Epidermal melanocyte (primary cell): ENCODE data around the gene TEX36.
"Not testable (repeated sequence)": the region's sequence is repeated elsewhere in the genome, so short reads cannot be mapped to it uniquely, and the experiment has no call there.

Experiments used
- DNase-seq: peaks from one replicate; pipeline ENCODE4 v3.0.0; 2011; ENCODE audit warnings: low spot score; ENCODE audit not compliant: insufficient read length

TEX36 gene

DNA sequence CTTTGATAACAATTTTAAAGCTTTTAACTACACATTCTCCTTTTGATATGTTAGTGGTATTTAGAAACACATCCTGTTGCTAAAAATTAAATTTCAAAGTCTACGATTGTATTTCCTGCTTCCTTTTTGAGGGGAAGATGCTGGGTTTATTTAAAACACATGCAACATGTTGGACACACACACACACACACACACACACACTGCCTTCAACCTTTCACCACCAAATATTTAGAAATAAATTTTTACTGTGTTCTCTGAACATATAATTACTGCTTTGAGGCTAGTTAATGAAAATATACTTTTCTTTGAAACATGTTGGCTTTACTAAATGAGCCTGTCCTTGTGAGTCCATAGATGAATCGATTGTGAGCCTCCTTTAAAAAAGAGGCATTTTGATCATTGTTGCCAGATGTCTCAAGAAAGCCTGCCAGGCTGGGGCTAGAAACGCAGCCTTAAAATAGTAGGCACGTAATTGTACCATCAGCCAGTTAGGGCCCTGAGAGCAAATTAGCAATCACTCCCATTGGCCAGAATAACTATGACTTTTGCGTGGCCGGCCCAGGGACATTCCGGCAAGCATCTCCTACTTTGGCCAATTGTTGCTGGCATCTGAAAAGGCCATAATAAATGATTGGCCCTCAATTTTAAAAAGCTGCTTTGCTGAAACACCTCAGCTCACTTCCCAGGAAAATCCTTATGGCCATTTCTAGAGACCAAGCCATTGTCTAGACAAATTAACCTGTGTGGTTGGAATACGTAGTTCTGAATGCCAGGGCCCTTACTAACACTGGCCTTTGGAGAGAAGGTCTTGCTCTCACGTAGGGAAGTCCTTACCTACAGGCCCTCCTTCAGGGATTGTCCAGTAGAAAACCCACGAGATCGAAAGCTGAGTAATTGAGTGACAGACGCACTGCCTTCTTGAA is 9.9 kb upstream of the TEX36 start:
- DNase-seq, result no peak

DNA sequence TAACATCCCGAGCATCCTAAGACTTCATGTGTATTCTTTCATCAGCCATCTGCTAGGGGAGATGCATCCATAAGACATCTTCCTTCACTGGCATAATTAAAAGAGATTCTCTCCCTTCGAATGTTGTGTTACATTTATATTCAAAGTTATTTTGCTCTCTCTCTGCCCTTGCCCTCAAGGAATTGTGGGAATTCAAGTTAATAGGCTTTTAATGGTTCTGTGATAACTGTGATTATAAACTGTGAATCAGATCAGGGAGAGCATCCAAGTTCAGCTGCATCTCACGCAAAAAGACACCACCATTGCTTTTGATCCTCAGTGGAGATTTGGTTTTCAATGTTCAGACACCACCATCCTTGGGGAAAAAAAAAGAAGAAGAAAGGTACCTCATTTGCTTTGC is 9.2 kb upstream of the TEX36 start:
- no peak for DNase-seq

DNA sequence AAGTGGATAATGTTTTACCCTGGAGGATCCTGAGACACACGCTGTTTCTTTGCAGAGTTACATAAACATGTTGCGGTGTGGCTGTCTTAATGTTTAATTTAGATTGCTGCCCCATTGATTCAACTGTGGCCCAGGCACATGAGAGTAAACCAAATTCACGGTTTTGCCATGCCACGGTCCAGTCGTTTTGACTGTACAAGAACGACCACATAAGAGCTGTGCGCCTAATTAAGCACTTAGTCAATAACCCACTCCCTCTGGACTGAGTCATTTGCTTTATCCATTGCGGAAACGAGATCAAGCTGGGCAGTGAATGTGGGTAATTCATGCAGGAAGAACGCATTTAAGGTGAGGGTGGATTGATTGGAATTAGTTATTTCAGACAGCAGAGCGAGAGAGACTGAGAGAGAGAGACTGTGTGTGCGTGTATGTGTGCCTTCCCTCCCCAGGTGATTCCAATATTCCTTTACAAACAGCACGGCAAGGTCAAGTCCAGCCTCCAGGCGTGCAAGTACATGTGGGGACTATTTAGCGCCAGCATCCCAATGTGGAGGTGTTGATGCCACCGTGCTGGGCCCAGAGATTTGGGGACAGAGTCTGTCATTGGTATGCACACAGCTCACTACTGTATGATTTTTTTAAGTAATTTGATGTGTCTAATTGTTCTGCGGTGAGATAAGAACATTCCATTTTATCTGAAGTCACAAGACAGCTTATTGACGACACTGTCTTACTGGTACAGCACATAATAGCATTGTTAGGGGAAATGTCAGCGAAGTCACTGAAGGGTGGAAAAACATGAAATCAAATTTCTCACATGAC is 8.4 kb upstream of the TEX36 start:
- DNase-seq, result no peak

- no peak for DNase-seq
Measured at GRCh38 chr10:125689955-125690569, 7.1 kb upstream of the TEX36 start.

- no peak for DNase-seq
Measured at GRCh38 chr10:125687507-125688185, 4.7 kb upstream of the TEX36 start.

DNA sequence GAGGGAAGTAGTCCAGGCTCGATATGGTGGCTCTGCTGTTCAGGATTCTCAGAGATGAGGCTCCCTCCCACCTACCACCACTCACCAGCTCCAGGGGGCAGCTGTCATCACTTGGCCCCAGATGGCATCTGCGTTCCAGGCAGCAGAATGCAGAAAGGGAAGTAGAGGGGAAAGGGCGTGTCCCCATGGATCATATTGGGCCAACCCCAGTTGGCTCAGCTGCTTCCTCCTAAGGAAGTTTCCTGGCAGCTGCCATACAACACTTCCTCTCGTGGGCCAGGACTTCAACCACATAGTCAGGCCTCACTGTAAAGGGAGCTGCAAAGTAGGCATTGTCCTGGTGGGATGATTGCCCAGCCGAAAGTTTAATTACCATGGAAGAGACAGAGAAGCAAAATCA is 1.6 kb upstream of the TEX36 start:
- no peak for DNase-seq

DNA sequence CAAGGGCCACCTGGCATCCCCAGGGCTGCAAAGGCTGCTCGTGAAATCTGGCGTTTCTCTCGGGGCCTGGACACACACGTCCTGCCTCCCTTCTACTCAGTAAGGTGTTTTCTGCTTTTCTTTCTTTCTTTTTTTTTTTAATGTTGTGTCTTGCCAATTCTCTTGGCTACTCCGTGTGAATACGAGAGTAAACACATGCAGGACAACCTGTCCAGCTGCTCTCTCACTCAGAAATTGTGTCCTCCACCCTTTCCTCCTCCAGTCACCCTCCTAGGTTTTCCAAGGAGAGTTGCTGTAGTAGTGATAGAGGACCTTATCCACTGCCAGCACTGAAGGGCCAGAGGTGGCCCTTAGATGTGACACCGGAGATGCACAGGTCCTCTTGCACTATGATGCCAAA is 858 bp upstream of the TEX36 start:
- DNase-seq, result no peak

DNA sequence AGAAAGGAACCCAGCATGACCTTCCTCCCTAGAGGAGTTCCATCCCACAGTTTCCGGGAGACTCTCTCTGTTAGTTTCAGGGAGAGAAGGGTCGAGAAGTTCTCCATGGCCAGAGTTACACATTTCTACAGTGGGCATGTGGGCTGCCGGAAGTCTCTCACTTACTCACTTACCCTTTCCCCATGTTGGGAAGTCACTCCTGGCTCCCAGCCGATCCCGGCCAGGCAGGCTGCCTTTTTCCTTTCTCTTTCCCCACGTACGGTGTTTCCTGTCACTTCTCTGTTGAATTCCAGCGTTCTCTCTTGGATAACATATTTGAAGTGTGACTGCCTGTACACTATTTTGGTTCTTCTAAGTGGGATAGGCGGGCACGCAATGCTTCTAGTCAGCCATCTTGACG is 3.5 kb downstream of the TEX36 start:
- no peak for DNase-seq

- no peak for DNase-seq
Measured at GRCh38 chr10:125672884-125673283, 10.1 kb downstream of the TEX36 start.

GRCh38 chr10:125662584-125662983 is 20.4 kb downstream of the TEX36 start:
- DNase-seq, result no peak

GRCh38 chr10:125661941-125662515 is 20.9 kb downstream of the TEX36 start:
- peak; percentile 49 for DNase-seq

- no peak for DNase-seq
Measured at GRCh38 chr10:125661431-125661940, 21.5 kb downstream of the TEX36 start.

GRCh38 chr10:125659071-125659470 is 23.9 kb downstream of the TEX36 start:
- no peak for DNase-seq

DNA sequence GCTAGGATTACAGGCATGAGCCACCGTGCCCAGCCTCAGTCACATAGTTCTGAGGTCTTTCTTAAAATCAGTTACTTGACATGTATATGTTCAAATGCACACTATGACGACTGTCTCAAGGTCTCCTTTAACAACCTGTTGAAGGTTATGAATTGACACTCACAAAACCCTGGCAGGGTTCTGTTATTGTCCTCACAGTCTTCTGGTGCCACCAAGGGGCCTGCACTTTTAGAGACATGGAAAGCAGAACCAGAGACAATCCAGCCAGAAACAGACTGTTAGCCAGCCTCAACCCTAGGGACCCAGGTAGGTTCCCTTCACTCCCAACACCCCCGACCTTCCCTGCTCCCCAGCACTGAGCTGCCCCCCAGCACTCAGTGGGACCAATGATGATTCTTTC is 26.4 kb downstream of the TEX36 start:
- no peak for DNase-seq

DNA sequence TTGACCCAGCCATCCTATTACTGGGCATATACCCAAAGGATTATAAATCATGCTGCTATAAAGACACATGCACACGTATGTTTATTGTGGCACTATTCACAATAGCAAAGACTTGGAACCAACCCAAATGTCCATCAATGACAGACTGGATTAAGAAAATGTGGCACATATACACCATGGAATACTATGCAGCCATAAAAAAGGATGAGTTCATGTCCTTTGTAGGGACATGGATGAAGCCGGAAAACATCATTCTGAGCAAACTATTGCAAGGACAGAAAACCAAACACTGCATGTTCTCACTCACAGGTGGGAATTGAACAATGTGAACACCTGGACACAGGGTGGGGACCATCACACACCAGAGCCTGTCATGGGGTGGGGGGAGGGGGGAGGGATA is 29.9 kb downstream of the TEX36 start:
- DNase-seq, result not testable (repeated sequence)

GRCh38 chr10:125646311-125646710 is 36.7 kb downstream of the TEX36 start:
- no peak for DNase-seq

GRCh38 chr10:125641398-125641797 is 41.6 kb downstream of the TEX36 start:
- no peak for DNase-seq

DNA sequence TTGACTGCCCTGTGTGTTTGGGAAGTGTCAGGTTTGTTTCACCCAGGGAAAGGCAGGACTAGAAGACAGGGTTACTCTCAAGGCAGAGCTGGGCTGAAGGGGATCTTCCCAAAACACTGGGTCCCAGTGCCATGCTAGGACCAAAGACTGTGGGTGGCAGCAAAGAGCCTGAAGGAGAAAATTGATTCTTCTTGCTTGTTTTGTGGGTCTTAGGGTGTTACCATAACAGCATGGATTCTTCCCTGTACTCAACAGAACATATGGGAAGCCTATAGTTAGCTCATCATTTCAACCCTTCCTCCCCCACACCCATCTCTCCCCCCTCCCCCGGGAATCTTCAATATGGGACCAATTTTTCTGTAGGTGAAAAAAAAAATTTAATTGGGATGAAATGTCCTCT is 42.3 kb downstream of the TEX36 start:
- no peak for DNase-seq

DNA sequence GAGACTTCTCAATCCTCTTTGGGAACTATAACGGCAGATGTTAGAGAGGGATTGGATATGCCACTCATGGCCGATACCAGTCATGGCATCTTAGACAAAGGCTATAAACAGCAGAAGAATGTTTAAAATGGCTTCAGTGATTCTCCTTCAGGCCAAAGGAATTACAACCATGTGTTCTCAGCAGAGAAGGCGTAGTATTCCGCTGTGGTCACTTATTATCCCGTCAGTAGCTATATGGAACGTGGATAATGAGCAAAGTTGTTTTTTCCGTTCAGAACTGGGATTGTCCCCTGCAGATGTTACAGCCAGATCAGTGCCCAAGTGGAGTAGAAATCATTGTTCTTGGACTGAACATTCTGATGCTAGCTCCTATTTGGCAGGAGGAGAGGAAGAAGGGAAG is 43.1 kb downstream of the TEX36 start:
- no peak for DNase-seq

GRCh38 chr10:125638555-125638954 is 44.4 kb downstream of the TEX36 start:
- no peak for DNase-seq

GRCh38 chr10:125637496-125637895 is 45.5 kb downstream of the TEX36 start:
- DNase-seq, result no peak
